Measurements from ENCODE around the gene CSMD2.

Gene CSMD2

DNA sequence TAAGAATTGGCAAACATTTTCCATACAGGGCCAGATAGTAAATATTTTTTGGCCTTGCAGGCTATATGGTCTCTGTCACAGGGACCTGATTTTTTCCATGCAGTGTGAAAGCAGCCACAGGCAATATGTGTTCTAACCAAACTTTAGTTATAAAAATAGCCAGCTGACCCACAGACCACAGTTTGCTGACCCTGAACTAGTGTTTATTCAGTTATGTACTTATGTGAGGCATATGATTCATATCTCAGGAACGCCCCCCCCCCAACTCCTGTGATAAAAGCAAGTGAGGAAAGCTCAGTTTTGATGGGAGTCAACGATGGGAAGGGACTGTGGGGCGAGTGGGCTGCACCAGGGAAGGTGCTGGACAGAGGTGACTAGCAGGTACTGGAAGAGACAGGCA lies 221.1 kb downstream of the CSMD2 start:
- Histone ChIP-seq H3K27ac (ENCODE audit: low read depth, low read length) (no peak overlapping the region), H3K36me3 (ENCODE audit: insufficient read depth, low read length) (no peaks in the 10 kb centered on the region), H3K9ac (ENCODE audit: low read length) (no peak overlapping the region), H3K9me3 (ENCODE audit: low read length) (no peaks in the 10 kb centered on the region), H3K27me3 (ENCODE audit: control insufficient read depth in 1 of 2, insufficient read depth in 2 of 2, low read length in 2 of 2) (no peaks in the 10 kb centered on the region), H3K4me1 (ENCODE audit: insufficient read depth, low read length) (no peaks in the 10 kb centered on the region), H3K4me3 (ENCODE audit: low read depth in 1 of 2, low read length in 2 of 2) (no peak overlapping the region)

GRCh38 chr1:33932871-33933270 lies 232.2 kb downstream of the CSMD2 start:
- Histone ChIP-seq H3K4me1 (ENCODE audit: insufficient read depth, low read length) (no peaks in the 10 kb centered on the region), H3K9ac (ENCODE audit: low read length) (no peak overlapping the region), H3K4me3 (ENCODE audit: low read depth in 1 of 2, low read length in 2 of 2) (no peak overlapping the region), H3K27me3 (ENCODE audit: control insufficient read depth in 1 of 2, insufficient read depth in 2 of 2, low read length in 2 of 2) (no peaks in the 10 kb centered on the region), H3K27ac (ENCODE audit: low read depth, low read length) (no peak overlapping the region), H3K36me3 (ENCODE audit: insufficient read depth, low read length) (no peaks in the 10 kb centered on the region), H3K9me3 (ENCODE audit: low read length) (no peaks in the 10 kb centered on the region)

DNA sequence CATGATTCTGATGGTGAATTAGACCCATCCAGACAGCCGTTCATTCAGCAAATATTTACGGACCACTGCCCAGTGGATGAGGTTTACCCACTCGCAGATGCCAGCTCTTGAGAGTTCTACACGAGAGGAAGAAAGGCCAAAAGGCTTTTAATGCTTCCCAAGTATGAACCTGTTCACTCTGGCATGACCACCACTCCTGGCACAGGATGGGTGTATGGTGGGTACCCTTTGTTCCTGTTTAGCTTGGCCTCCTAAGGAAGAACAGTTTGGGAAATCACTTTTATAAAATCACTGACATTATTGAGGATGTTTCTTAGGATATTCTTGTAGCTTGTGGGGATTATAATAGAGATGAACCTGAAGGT lies 233.9 kb downstream of the CSMD2 start:
- Histone ChIP-seq H3K4me3 (ENCODE audit: low read depth in 1 of 2, low read length in 2 of 2) (no peak overlapping the region), H3K9ac (ENCODE audit: low read length) (no peak overlapping the region), H3K27ac (ENCODE audit: low read depth, low read length) (no peak overlapping the region), H3K4me1 (ENCODE audit: insufficient read depth, low read length) (no peaks in the 10 kb centered on the region), H3K27me3 (ENCODE audit: control insufficient read depth in 1 of 2, insufficient read depth in 2 of 2, low read length in 2 of 2) (no peaks in the 10 kb centered on the region), H3K36me3 (ENCODE audit: insufficient read depth, low read length) (no peaks in the 10 kb centered on the region), H3K9me3 (ENCODE audit: low read length) (no peaks in the 10 kb centered on the region)

DNA sequence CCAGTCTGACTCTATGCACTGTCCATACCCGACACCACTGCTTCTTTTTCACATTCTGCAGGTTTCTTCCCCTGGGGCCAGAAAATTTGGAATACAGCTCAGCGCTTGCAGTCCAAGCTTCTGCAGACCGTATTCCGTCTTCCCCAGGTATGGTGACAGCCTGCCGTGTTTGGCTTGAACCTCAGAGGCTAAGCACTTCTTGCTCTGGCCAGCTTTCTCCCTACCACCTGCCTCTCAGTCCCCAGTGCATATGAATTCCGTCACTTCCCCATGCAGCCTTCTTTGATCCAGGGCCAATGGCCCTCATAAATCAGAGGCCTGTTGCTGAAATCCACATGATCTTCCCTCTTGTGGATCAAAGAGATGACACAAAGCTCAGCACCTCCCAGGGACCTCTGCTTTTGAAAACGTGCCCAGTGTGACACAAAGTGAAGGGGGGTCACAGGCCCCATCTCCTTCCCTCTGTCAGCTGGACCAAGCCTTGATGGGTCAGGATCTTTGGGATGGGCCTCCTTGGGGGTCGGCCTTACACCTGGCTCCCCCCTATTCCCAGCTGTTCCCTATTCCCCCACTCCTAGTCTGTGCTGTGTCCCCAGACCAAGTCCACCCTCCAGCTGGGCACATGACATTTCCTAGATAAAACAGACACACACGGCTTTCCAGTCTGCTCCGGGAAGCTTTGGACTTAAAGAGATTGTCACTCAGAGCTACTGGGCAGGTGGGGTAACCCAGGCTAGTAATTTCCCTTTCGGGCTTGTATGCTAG lies 234.5 kb downstream of the CSMD2 start:
- H3K9me3 ChIP-seq (ENCODE audit: low read length) = no peaks in the 10 kb centered on the region
- H3K36me3 ChIP-seq (ENCODE audit: insufficient read depth, low read length) = no peaks in the 10 kb centered on the region
- H3K4me1 ChIP-seq (ENCODE audit: insufficient read depth, low read length) = no peaks in the 10 kb centered on the region
- H3K27ac ChIP-seq (ENCODE audit: low read depth, low read length) = no peak overlapping the region
- H3K9ac ChIP-seq (ENCODE audit: low read length) = no peak overlapping the region
- no peak overlapping the region for H3K4me3 ChIP-seq (ENCODE audit: low read depth in 1 of 2, low read length in 2 of 2)
- H3K27me3 ChIP-seq (ENCODE audit: control insufficient read depth in 1 of 2, insufficient read depth in 2 of 2, low read length in 2 of 2) = no peaks in the 10 kb centered on the region

DNA sequence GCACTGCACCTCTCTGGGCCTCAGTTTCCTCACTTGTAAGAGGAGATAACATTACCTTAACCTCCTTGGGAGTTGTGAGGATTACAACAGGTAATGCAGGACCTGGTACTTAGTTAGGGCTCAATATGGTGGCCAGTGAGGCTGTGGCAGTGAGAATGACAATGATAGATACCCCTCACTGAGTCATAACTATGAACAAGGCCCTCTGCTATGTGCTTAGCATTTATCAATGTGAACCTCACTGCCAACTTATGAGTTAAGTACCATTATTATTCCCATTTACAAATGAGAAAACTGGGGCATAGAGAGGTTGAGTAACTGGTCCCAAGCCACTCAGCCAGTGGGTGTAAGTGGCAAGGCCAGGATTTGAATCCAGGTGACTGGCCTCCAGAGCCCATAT lies 236.8 kb downstream of the CSMD2 start:
- Histone ChIP-seq H3K27ac (ENCODE audit: low read depth, low read length) (no peak overlapping the region), H3K4me1 (ENCODE audit: insufficient read depth, low read length) (no peaks in the 10 kb centered on the region), H3K4me3 (ENCODE audit: low read depth in 1 of 2, low read length in 2 of 2) (no peak overlapping the region), H3K36me3 (ENCODE audit: insufficient read depth, low read length) (no peaks in the 10 kb centered on the region), H3K9me3 (ENCODE audit: low read length) (no peaks in the 10 kb centered on the region), H3K27me3 (ENCODE audit: control insufficient read depth in 1 of 2, insufficient read depth in 2 of 2, low read length in 2 of 2) (no peaks in the 10 kb centered on the region), H3K9ac (ENCODE audit: low read length) (no peak overlapping the region)

- Histone ChIP-seq H3K9ac (ENCODE audit: low read length) (no peak overlapping the region), H3K36me3 (ENCODE audit: insufficient read depth, low read length) (no peaks in the 10 kb centered on the region), H3K27me3 (ENCODE audit: control insufficient read depth in 1 of 2, insufficient read depth in 2 of 2, low read length in 2 of 2) (no peaks in the 10 kb centered on the region), H3K4me3 (ENCODE audit: low read depth in 1 of 2, low read length in 2 of 2) (no peak overlapping the region), H3K27ac (ENCODE audit: low read depth, low read length) (no peak overlapping the region), H3K9me3 (ENCODE audit: low read length) (no peaks in the 10 kb centered on the region), H3K4me1 (ENCODE audit: insufficient read depth, low read length) (no peaks in the 10 kb centered on the region)
Measured at GRCh38 chr1:33927721-33928120, 237.3 kb downstream of the CSMD2 start.

DNA sequence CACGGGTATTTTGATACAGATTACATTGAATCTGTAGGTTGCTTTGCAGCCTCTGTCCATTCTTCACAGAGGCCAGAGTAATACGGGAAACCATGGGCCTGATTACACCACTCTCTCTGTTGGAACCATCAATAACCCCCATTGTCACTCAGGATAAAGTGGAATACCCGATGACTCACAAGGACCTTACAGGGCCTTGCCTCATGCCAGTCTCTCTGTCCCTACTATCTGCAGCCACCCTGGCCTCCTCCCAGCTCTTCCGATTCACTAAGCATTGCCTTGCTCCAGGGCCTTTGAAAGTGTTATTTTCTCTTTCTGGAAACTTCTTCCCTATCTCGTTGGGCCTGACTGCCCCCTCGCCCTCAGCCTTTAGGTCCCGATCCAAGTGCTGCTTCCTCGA lies 239.4 kb downstream of the CSMD2 start:
- Histone ChIP-seq H3K4me3 (ENCODE audit: low read depth in 1 of 2, low read length in 2 of 2) (no peak overlapping the region), H3K4me1 (ENCODE audit: insufficient read depth, low read length) (no peaks in the 10 kb centered on the region), H3K36me3 (ENCODE audit: insufficient read depth, low read length) (no peaks in the 10 kb centered on the region), H3K27me3 (ENCODE audit: control insufficient read depth in 1 of 2, insufficient read depth in 2 of 2, low read length in 2 of 2) (no peaks in the 10 kb centered on the region), H3K9me3 (ENCODE audit: low read length) (no peaks in the 10 kb centered on the region), H3K27ac (ENCODE audit: low read depth, low read length) (no peak overlapping the region), H3K9ac (ENCODE audit: low read length) (no peak overlapping the region)

DNA sequence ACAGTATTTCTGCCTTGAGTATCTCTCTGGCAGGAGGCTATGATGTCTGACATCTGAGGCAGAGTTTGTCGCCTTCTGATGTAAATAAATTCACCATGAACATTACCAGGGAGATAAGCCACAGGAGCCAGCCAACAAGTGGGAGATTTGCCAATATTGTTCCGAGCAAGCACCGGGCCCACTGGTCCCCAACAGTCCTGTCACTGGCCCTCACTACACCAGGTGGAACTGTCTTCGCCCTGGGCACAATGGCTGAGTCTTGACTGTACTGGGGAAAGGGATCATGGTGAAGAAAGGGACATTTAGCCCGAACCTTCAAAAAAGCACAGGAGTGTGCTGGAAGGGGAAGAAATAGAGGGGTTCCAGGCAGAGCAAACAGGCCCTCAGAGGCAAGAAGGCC lies 243.7 kb downstream of the CSMD2 start:
- H3K27me3 ChIP-seq (ENCODE audit: control insufficient read depth in 1 of 2, insufficient read depth in 2 of 2, low read length in 2 of 2) = no peaks in the 10 kb centered on the region
- no peaks in the 10 kb centered on the region for H3K36me3 ChIP-seq (ENCODE audit: insufficient read depth, low read length)
- H3K4me3 ChIP-seq (ENCODE audit: low read depth in 1 of 2, low read length in 2 of 2) = no peak overlapping the region
- H3K4me1 ChIP-seq (ENCODE audit: insufficient read depth, low read length) = no peaks in the 10 kb centered on the region
- no peak overlapping the region for H3K27ac ChIP-seq (ENCODE audit: low read depth, low read length)
- no peaks in the 10 kb centered on the region for H3K9me3 ChIP-seq (ENCODE audit: low read length)
- no peak overlapping the region for H3K9ac ChIP-seq (ENCODE audit: low read length)

DNA sequence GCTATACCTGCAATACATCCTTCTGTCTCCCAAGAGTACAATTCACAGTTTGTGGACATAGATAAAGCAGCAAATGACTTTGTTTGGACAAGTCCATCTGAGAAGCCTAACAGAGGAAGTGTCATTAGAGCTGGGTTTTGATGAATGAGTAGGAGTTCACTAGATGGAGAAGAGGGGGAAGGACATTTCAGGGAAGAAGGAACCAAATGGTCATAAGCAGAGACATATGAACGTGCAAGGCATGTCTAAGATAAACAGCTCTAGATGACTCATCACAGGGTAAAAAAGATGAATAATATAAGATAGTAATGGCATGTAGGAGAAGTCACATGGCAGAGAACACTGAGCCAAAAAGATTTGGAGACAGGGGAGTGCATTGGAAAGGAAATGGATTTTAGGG lies 246.7 kb downstream of the CSMD2 start:
- H3K27ac ChIP-seq (ENCODE audit: low read depth, low read length) = no peak overlapping the region
- H3K9me3 ChIP-seq (ENCODE audit: low read length) = no peaks in the 10 kb centered on the region
- no peaks in the 10 kb centered on the region for H3K36me3 ChIP-seq (ENCODE audit: insufficient read depth, low read length)
- no peaks in the 10 kb centered on the region for H3K4me1 ChIP-seq (ENCODE audit: insufficient read depth, low read length)
- no peaks in the 10 kb centered on the region for H3K27me3 ChIP-seq (ENCODE audit: control insufficient read depth in 1 of 2, insufficient read depth in 2 of 2, low read length in 2 of 2)
- no peak overlapping the region for H3K4me3 ChIP-seq (ENCODE audit: low read depth in 1 of 2, low read length in 2 of 2)
- no peak overlapping the region for H3K9ac ChIP-seq (ENCODE audit: low read length)

DNA sequence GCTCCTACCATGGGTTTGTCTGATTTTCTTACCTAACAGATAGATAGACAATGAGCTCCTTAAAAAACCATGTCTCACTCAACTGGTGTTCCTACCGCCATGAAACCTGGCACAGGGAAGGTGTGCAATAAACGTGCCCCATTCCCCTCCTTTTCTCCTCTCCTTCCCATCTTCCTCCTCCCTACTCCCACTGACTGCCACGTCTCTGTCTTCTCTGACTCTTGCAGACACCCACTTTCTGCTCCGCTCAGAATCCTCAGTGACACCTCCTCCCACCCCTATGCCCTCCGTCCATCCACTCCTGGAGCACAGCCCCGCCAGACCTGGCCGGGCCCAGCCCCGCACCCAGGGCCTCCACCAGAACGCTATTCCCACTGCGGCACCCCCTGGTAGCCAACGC lies 248.2 kb downstream of the CSMD2 start:
- no peak overlapping the region for H3K27ac ChIP-seq (ENCODE audit: low read depth, low read length)
- no peaks in the 10 kb centered on the region for H3K4me1 ChIP-seq (ENCODE audit: insufficient read depth, low read length)
- no peaks in the 10 kb centered on the region for H3K36me3 ChIP-seq (ENCODE audit: insufficient read depth, low read length)
- H3K9ac ChIP-seq (ENCODE audit: low read length) = no peak overlapping the region
- H3K4me3 ChIP-seq (ENCODE audit: low read depth in 1 of 2, low read length in 2 of 2) = no peak overlapping the region
- H3K27me3 ChIP-seq (ENCODE audit: control insufficient read depth in 1 of 2, insufficient read depth in 2 of 2, low read length in 2 of 2) = no peaks in the 10 kb centered on the region
- no peaks in the 10 kb centered on the region for H3K9me3 ChIP-seq (ENCODE audit: low read length)

GRCh38 chr1:33914531-33914930 lies 250.5 kb downstream of the CSMD2 start:
- no peaks in the 10 kb centered on the region for H3K27me3 ChIP-seq (ENCODE audit: control insufficient read depth in 1 of 2, insufficient read depth in 2 of 2, low read length in 2 of 2)
- H3K9me3 ChIP-seq (ENCODE audit: low read length) = no peaks in the 10 kb centered on the region
- no peak overlapping the region for H3K4me3 ChIP-seq (ENCODE audit: low read depth in 1 of 2, low read length in 2 of 2)
- no peaks in the 10 kb centered on the region for H3K4me1 ChIP-seq (ENCODE audit: insufficient read depth, low read length)
- no peak overlapping the region for H3K9ac ChIP-seq (ENCODE audit: low read length)
- H3K36me3 ChIP-seq (ENCODE audit: insufficient read depth, low read length) = no peaks in the 10 kb centered on the region
- H3K27ac ChIP-seq (ENCODE audit: low read depth, low read length) = no peak overlapping the region

DNA sequence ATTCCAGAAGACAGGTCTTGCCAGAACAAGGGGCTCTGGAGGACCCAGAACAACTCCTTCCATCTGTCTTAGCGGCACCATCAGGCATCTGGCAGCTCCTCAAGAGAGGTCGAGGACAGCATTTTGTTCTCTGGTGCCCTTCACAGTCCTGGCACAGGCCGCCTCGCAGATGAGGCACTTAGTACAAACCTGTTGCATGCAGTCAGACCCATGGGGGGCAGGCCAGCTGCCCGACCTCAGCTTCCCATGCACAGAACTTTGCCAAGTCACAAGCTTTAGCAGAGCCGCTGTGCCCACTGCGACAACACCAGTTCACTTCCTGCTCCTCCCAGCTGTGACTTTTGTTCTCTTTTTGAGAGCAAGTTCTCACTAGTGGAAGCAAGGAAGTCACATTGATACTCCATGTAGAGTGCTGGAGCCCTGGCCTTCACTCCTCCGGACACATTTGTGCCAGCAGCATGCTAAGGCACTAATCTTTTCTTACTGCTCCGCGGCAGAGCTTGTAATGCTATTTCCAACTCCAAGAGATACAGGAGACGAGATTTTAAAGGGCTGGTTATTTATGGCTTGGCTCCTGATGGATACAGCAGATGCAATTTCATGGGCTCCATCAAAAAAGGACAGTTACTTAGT lies 256.6 kb downstream of the CSMD2 start:
- no peaks in the 10 kb centered on the region for H3K4me1 ChIP-seq (ENCODE audit: insufficient read depth, low read length)
- H3K9ac ChIP-seq (ENCODE audit: low read length) = no peak overlapping the region
- H3K27ac ChIP-seq (ENCODE audit: low read depth, low read length) = no peak overlapping the region
- H3K9me3 ChIP-seq (ENCODE audit: low read length) = no peaks in the 10 kb centered on the region
- no peaks in the 10 kb centered on the region for H3K36me3 ChIP-seq (ENCODE audit: insufficient read depth, low read length)
- no peaks in the 10 kb centered on the region for H3K27me3 ChIP-seq (ENCODE audit: control insufficient read depth in 1 of 2, insufficient read depth in 2 of 2, low read length in 2 of 2)
- H3K4me3 ChIP-seq (ENCODE audit: low read depth in 1 of 2, low read length in 2 of 2) = no peak overlapping the region
